ENCODE data around the gene METTL22. TPM values are rescaled to one million over a fixed set of nuclear protein-coding genes. Genes with fewer than 3 reads are reported as not detected.

METTL22 gene, protein sequence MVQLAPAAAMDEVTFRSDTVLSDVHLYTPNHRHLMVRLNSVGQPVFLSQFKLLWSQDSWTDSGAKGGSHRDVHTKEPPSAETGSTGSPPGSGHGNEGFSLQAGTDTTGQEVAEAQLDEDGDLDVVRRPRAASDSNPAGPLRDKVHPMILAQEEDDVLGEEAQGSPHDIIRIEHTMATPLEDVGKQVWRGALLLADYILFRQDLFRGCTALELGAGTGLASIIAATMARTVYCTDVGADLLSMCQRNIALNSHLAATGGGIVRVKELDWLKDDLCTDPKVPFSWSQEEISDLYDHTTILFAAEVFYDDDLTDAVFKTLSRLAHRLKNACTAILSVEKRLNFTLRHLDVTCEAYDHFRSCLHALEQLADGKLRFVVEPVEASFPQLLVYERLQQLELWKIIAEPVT
- total RNA-seq: 100 to 1,000 TPM in 2 of 5 donors, 10 to 100 TPM in 2, 1 to 10 TPM in 1; 8.8 to 186 (median 53.2) TPM
- 10 to 100 TPM; 17.9 to 23.5 (median 23.3) TPM for polyA plus RNA-seq
- long read RNA-seq, donor 1, partial matches to known transcripts: 0 of 1 reads
- long read RNA-seq, donor 1, other reads (novel, unspliced or antisense): 0 of 1 reads
- long read RNA-seq, donor 2: 0 reads
- long read RNA-seq, donor 3, full-length matches to known transcripts: 1 of 1 reads
- long read RNA-seq, donor 3, partial matches to known transcripts: 0 of 1 reads
- long read RNA-seq, donor 3, other reads (novel, unspliced or antisense): 0 of 1 reads
- long read RNA-seq, donor 4: 0 reads
- long read RNA-seq, donor 5, partial matches to known transcripts: 0 of 1 reads
- long read RNA-seq, donor 5, other reads (novel, unspliced or antisense): 0 of 1 reads
- long read RNA-seq, donor 6, full-length matches to known transcripts: 7 of 7 reads
- long read RNA-seq, donor 6, partial matches to known transcripts: 0 of 7 reads
- long read RNA-seq, donor 6, other reads (novel, unspliced or antisense): 0 of 7 reads
- long read RNA-seq, donor 7, partial matches to known transcripts: 0 of 1 reads
- long read RNA-seq, donor 7, other reads (novel, unspliced or antisense): 0 of 1 reads
- long read RNA-seq, donor 8: 0 reads
- long read RNA-seq, donor 9, partial matches to known transcripts: 0 of 2 reads
- long read RNA-seq, donor 9, other reads (novel, unspliced or antisense): 0 of 2 reads
- long read RNA-seq, donor 10: 0 reads

DNA sequence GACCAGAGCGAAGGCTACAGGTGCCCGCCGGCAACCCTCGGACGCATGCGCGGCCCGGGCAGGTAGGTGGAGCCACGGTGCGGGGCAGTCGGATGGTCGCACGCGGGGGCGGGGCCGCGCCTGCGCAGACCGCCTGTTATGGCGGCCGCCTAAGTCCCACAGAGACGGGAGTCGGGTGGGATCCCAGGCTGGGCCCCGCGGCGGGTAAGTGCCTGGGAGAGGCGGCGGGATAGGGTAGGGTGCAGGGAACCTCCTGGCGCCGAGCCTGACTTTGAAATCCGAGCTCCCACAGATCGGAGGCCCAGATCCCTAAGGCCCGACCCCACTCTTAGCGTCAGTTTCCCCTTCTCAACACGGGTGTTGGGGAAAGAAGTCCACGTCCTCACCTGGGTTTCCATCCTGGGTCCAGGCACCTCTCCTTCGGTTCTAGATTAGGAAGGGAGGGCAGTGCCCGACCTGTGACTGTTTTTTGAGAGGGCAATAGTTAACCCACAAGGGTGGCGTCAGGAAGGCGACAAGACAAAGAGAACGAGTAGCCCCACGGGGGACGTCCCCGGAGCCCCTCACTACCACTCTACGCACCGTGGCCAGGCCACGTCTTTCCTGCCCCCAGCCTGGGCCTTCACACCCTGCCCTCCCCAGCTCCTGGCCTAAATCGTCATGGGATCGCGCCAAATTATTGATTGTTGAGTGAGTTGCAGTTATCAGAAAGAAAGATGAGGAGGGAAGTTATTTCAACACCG is at the start of gene METTL22:
Gene METTL22, plus strand, starts transcription at position 127 of the 743 bp plus-strand sequence. CDS start 3,968 bp downstream, outside the sequence.
- intact Hi-C loops (cut with DNase I; ENCODE audit: low total_unique reads): no loop called here
- peaks cover 7 to 33% (median 25%) of the 10 kb centered on the region in 4 donors for H3K4me1 ChIP-seq
- DNase-seq: peak; percentile 95 to 98
- H3K27ac ChIP-seq: peak within 1 kb of the TSS; percentile 81 to 92 (median 88)
- 0 to 1% (median 1%) methylated on average over 29 to 51 of the region's 51 CpGs for WGBS, 5 donors
- peaks cover 15 to 29% (median 21%) of the 10 kb centered on the region in 4 donors for H3K36me3 ChIP-seq
- peak within 1 kb of the TSS; percentile 75 to 97 (median 88) for H3K4me3 ChIP-seq
- H3K9me3 ChIP-seq: no peaks in the 10 kb centered on the region
- peak in 1 of 4 donors; percentile 37 for TF ChIP-seq POLR2A (IDR thresholded peaks at IDR 0.05)
- peak; percentile 69 to 90 (median 70) for TF ChIP-seq POLR2AphosphoS5 (IDR thresholded peaks at IDR 0.05)
- TF ChIP-seq, protein P1, sequence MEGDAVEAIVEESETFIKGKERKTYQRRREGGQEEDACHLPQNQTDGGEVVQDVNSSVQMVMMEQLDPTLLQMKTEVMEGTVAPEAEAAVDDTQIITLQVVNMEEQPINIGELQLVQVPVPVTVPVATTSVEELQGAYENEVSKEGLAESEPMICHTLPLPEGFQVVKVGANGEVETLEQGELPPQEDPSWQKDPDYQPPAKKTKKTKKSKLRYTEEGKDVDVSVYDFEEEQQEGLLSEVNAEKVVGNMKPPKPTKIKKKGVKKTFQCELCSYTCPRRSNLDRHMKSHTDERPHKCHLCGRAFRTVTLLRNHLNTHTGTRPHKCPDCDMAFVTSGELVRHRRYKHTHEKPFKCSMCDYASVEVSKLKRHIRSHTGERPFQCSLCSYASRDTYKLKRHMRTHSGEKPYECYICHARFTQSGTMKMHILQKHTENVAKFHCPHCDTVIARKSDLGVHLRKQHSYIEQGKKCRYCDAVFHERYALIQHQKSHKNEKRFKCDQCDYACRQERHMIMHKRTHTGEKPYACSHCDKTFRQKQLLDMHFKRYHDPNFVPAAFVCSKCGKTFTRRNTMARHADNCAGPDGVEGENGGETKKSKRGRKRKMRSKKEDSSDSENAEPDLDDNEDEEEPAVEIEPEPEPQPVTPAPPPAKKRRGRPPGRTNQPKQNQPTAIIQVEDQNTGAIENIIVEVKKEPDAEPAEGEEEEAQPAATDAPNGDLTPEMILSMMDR (IDR thresholded peaks at IDR 0.05): no peak
- no peak for TF ChIP-seq EP300 (IDR thresholded peaks at IDR 0.05)
- peaks cover 0 to 8% (median 0%) of the 10 kb centered on the region in 3 donors for H3K27me3 ChIP-seq

- Histone ChIP-seq H3K4me3 (no peak overlapping the region), H3K27ac (no peak overlapping the region), H3K4me1 (peaks cover 0 to 16% (median 10%) of the 10 kb centered on the region in 4 donors), H3K27me3 (peaks cover 0 to 66% (median 0%) of the 10 kb centered on the region in 3 donors), H3K9me3 (no peaks in the 10 kb centered on the region), H3K36me3 (no peaks in the 10 kb centered on the region)
- WGBS, 5 donors: 74 to 87% (median 80%) methylated on average over 11 of the region's 11 CpGs
- intact Hi-C loops (cut with DNase I; ENCODE audit: low total_unique reads): no loop called here
- TF ChIP-seq, protein P1 (IDR thresholded peaks at IDR 0.05): no peak
- TF ChIP-seq POLR2A (IDR thresholded peaks at IDR 0.05) (no peak), POLR2AphosphoS5 (IDR thresholded peaks at IDR 0.05) (no peak), EP300 (IDR thresholded peaks at IDR 0.05) (no peak)
- no peak for DNase-seq
These were observed 49.2 kb upstream of the METTL22 start for GRCh38 chr16:8572063-8572918.

DNA sequence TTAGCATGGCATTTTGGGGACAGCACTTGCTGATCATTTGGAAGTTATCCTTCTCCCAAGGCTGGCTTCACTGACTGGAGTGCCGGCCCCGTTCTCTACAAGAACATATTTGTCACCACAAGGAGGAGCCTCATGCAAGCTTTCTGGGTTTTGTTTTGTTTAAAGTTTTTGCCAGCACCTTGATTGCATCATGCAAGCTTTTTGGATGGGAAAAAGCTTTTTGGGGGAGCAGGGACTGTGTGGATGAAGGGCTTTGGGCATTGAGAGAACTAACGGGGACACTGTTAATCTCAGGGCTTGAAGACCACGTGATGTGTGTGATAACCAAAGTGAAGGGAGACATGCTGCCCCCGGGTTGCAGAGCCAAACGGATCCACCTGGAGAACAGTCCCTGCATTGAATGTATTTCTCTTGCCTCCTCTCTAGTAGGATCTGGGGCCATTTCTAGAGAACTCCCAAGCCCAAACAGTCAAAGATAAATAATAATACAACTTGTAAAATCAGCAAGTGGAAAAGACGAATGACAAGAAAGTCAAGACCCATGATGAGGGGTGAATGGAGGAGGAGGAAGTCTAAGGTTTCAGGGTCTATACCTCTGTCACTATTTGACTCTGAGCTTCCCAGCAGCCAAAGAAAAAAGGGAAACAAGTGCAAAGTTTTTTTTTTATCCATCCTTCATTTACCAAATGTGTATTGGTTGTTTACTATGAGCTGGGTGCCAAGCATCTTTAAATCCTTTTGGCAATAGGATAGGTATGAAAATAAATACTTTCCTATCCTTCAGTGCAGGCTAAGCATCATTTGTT is 48.4 kb upstream of the METTL22 start:
- no peaks in the 10 kb centered on the region for H3K36me3 ChIP-seq
- H3K4me1 ChIP-seq: peaks cover 0 to 9% (median 4%) of the 10 kb centered on the region in 4 donors
- intact Hi-C loops (cut with DNase I; ENCODE audit: low total_unique reads): no loop called here
- WGBS, 5 donors: 28 to 39% (median 35%) methylated on average over 7 of the region's 7 CpGs
- no peak overlapping the region for H3K27ac ChIP-seq
- peaks cover 0 to 73% (median 0%) of the 10 kb centered on the region in 3 donors for H3K27me3 ChIP-seq
- no peak overlapping the region for H3K4me3 ChIP-seq
- no peak for TF ChIP-seq POLR2AphosphoS5 (IDR thresholded peaks at IDR 0.05)
- TF ChIP-seq, protein P1 (IDR thresholded peaks at IDR 0.05): peak in 4 of 7 experiments; percentile 6 to 19 (median 16)
- no peaks in the 10 kb centered on the region for H3K9me3 ChIP-seq
- DNase-seq: peak in 1 of 2 donors; percentile 46
